T-helper 1 cell treated with Interleukin-12 subunit alpha and Interleukin-12 subunit beta and Interleukin-4 antibody, amounts not matched to agents 30 ng/mL and 1 ng/mL, for 36 hours (primary cell): ENCODE results near the gene COL23A1. TPM values are rescaled to one million over a fixed set of nuclear protein-coding genes. Genes with fewer than 3 reads are reported as not detected.

Source experiments
- intact Hi-C: fragments of 100-400 bp; cut with micrococcal nuclease; formaldehyde crosslinking; loops from one replicate; pipeline ENCODE4 v1.15.1; 2024
- total RNA-seq: library from RNA; stranded (reverse); gene quantifications from 2 replicates; pipeline ENCODE4 v1.2.3, GENCODE V29; 2022

The COL23A1 gene
- total RNA-seq, 1 donor from 2014 or later = not detected

- intact Hi-C loops = no loop called here
These were observed 126.7 kb downstream of the COL23A1 start for GRCh38 chr5:178463321-178464155.

- intact Hi-C loops = no loop called here
These were observed 127.4 kb downstream of the COL23A1 start for GRCh38 chr5:178462816-178463215.

GRCh38 chr5:178462076-178462475 lies 128.1 kb downstream of the COL23A1 start:
- intact Hi-C loops = no loop called here

- intact Hi-C loops = no loop called here
These were observed 129.0 kb downstream of the COL23A1 start for GRCh38 chr5:178461004-178461730.

GRCh38 chr5:178460598-178460997 lies 129.6 kb downstream of the COL23A1 start:
- intact Hi-C loops = no loop called here

- intact Hi-C loops = no loop called here
These were observed 130.0 kb downstream of the COL23A1 start for GRCh38 chr5:178460174-178460573.

GRCh38 chr5:178458140-178458539 lies 132.1 kb downstream of the COL23A1 start:
- intact Hi-C loops = no loop called here

- intact Hi-C loops = no loop called here
These were observed 132.7 kb downstream of the COL23A1 start for GRCh38 chr5:178457471-178457870.

- intact Hi-C loops = no loop called here
These were observed 134.7 kb downstream of the COL23A1 start for GRCh38 chr5:178455480-178455835.

- intact Hi-C loops = no loop called here
These were observed 135.2 kb downstream of the COL23A1 start for GRCh38 chr5:178454821-178455479.

GRCh38 chr5:178454303-178454702 lies 135.9 kb downstream of the COL23A1 start:
- intact Hi-C loops = no loop called here

GRCh38 chr5:178453224-178453623 lies 137.0 kb downstream of the COL23A1 start:
- intact Hi-C loops = no loop called here

- intact Hi-C loops = no loop called here
These were observed 139.8 kb downstream of the COL23A1 start for GRCh38 chr5:178450121-178451028.

- intact Hi-C loops = no loop called here
These were observed 140.8 kb downstream of the COL23A1 start for GRCh38 chr5:178449163-178450070.

GRCh38 chr5:178445534-178445933 lies 144.7 kb downstream of the COL23A1 start:
- intact Hi-C loops = no loop called here

GRCh38 chr5:178442405-178443257 lies 147.6 kb downstream of the COL23A1 start:
- intact Hi-C loops = no loop called here

GRCh38 chr5:178441486-178442270 lies 148.5 kb downstream of the COL23A1 start:
- intact Hi-C loops = no loop called here

GRCh38 chr5:178440181-178440580 lies 150.0 kb downstream of the COL23A1 start:
- intact Hi-C loops = no loop called here
